Panc1 (cell line): Measurements from ENCODE around the gene CXCL1. TPM values are rescaled to one million over a fixed set of nuclear protein-coding genes. Genes with fewer than 3 reads are reported as not detected.

Experiments
- ATAC-seq: fragments of 200-7000 bp; cut with Tn5 transposase; 2 replicates; pipeline ENCODE4 v1.9.1; 2020; ENCODE audit warnings: mild to moderate bottlenecking, moderate library complexity
- BruUV-seq: library from RNA; stranded (reverse); fragments of 400-500 nt; replicated peaks from 2 replicates; lab custom pipeline; 2021; lab: Mats Ljungman, UMichigan
- CTCF ChIA-PET: fragments of 300-600 bp; sonication (Branson Sonifier 250); formaldehyde crosslinking; loops from one replicate; lab custom pipeline; 2022; ENCODE audit warnings: antibody characterized with exemption; lab: Charles Lee
- POLR2A ChIA-PET: fragments of 300-600 bp; sonication (Branson Sonifier 250); formaldehyde crosslinking; loops from one replicate; lab custom pipeline; 2022; ENCODE audit warnings: antibody characterized with exemption; lab: Charles Lee
- DNase-seq: peaks from one replicate; pipeline ENCODE4 v3.0.0-alpha.2; 2010; ENCODE audit warnings: low read depth, low spot score
- H3K27ac ChIP-seq: 2 replicates; pipeline ENCODE4 v1.5.1; 2011; ENCODE audit warnings: mild to moderate bottlenecking, low read length, inconsistent platforms
- H3K27me3 ChIP-seq: fragments of 200-500 bp; sonication (Bioruptor generic); 2 replicates; pipeline ENCODE4 v1.6.0; 2014; ENCODE audit warnings: low read length, inconsistent platforms; ENCODE audit not compliant: control insufficient read depth, insufficient read depth
- H3K36me3 ChIP-seq: fragments of 200-500 bp; sonication (Bioruptor generic); 2 replicates; pipeline ENCODE4 v1.5.1; 2014; ENCODE audit warnings: inconsistent platforms, mild to moderate bottlenecking, low read length, moderate library complexity; ENCODE audit not compliant: control insufficient read depth, insufficient read depth
- H3K4me1 ChIP-seq: 2 replicates; pipeline ENCODE4 v1.5.1; 2011; ENCODE audit warnings: inconsistent platforms, mild to moderate bottlenecking, low read length, moderate library complexity; ENCODE audit not compliant: control insufficient read depth, insufficient read depth
- H3K4me3 ChIP-seq, 2 experiments: 2 replicates each; pipeline ENCODE4 v1.5.1; 2011 to 2012; ENCODE audit warnings: low read depth in 2 of 2, low read length in 2 of 2, mild to moderate bottlenecking in 2 of 2, inconsistent platforms in 1 of 2, moderate library complexity in 1 of 2
- H3K9me3 ChIP-seq: fragments of 200-500 bp; sonication (Bioruptor generic); 2 replicates; pipeline ENCODE4 v1.5.1; 2014; ENCODE audit warnings: low read depth, mild to moderate bottlenecking, inconsistent platforms, low read length, moderate library complexity; ENCODE audit not compliant: control insufficient read depth, insufficient read depth
- POLR2AphosphoS5 ChIP-seq: IDR thresholded peaks from 2 replicates; pipeline ENCODE4 v1.6.1; 2012; ENCODE audit warnings: mild to moderate bottlenecking, low read depth, low read length, moderate library complexity
- SIN3A ChIP-seq: IDR thresholded peaks from 2 replicates; pipeline ENCODE4 v1.6.1; 2012; ENCODE audit warnings: low read depth, mild to moderate bottlenecking, low read length, moderate library complexity, borderline replicate concordance; ENCODE audit not compliant: insufficient read depth
- TCF7L2 ChIP-seq: IDR thresholded peaks from 2 replicates; pipeline ENCODE4 v1.6.1; 2011; ENCODE audit warnings: mild to moderate bottlenecking, low read depth, low read length, inconsistent platforms
- in situ Hi-C: cut with HindIII; loops from 2 replicates; pipeline ENCODE4 v1.10.0; 2016; ENCODE audit warnings: low sequenced_read_pairs, low pct_unique_long_range_greater_than_20kb
- intact Hi-C: fragments of 100-400 bp; cut with micrococcal nuclease; formaldehyde crosslinking; loops from one replicate; pipeline ENCODE4 v1.10.0; 2022; ENCODE audit not compliant: unreplicated experiment
- total RNA-seq: library from RNA; stranded (reverse); gene quantifications from one replicate; pipeline ENCODE4 v1.2.1, GENCODE V29; 2021; ENCODE audit not compliant: unreplicated experiment
- TF ChIP-seq, protein P1 (sequence below): fragments of 450-650 bp; IDR thresholded peaks from 2 replicates; pipeline ENCODE4 v1.5.1; 2017; ENCODE audit warnings: mild to moderate bottlenecking
- TF ChIP-seq, protein P2 (sequence below), 2 experiments: IDR thresholded peaks; 2 replicates each; pipeline ENCODE4 v1.6.1; 2011 to 2012; ENCODE audit warnings: low read depth in 2 of 2, control low read depth in 1 of 2, low read length in 1 of 2, mild to moderate bottlenecking in 1 of 2, moderate library complexity in 1 of 2; ENCODE audit not compliant: insufficient read depth in 1 of 2

CXCL1 gene
- total RNA-seq, 1 experiment from 2014 or later, result 12.8 TPM

DNA sequence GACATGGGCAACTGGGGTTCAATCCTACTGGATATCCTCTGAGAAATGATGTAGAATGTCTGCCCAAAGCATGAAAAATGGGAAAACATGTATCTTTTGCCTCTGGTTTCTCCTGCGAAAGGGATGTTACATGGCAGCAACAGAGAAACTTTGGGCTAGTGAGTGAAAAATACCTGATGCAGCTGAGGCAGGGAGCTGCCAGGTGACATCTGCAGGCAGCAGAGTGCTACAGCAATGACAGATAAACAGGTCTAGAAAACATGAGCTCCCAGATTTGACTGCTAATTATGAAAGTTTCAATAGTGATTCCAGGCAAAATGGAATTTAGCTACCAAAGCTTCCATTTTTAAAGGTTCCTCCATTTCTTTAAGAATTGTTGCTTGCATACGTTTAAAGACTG is 4.8 kb upstream of the CXCL1 start:
- peaks cover 5% of the 10 kb centered on the region for H3K4me1 ChIP-seq
- in situ Hi-C loops (no loop called here), intact Hi-C loops (no loop called here)
- H3K9me3 ChIP-seq, result no peaks in the 10 kb centered on the region
- TF ChIP-seq POLR2AphosphoS5, result no peak
- TF ChIP-seq, protein P1, sequence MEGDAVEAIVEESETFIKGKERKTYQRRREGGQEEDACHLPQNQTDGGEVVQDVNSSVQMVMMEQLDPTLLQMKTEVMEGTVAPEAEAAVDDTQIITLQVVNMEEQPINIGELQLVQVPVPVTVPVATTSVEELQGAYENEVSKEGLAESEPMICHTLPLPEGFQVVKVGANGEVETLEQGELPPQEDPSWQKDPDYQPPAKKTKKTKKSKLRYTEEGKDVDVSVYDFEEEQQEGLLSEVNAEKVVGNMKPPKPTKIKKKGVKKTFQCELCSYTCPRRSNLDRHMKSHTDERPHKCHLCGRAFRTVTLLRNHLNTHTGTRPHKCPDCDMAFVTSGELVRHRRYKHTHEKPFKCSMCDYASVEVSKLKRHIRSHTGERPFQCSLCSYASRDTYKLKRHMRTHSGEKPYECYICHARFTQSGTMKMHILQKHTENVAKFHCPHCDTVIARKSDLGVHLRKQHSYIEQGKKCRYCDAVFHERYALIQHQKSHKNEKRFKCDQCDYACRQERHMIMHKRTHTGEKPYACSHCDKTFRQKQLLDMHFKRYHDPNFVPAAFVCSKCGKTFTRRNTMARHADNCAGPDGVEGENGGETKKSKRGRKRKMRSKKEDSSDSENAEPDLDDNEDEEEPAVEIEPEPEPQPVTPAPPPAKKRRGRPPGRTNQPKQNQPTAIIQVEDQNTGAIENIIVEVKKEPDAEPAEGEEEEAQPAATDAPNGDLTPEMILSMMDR, result peak; percentile 71
- no TSS peak for BruUV-seq
- H3K4me3 ChIP-seq, result no peak overlapping the region
- H3K27me3 ChIP-seq, result no peaks in the 10 kb centered on the region
- POLR2A ChIA-PET, result no interaction called here
- H3K27ac ChIP-seq, result peak overlapping the region; percentile 54; the same call in 1 of the 2 replicates
- H3K36me3 ChIP-seq, result no peaks in the 10 kb centered on the region
- CTCF ChIA-PET, result interaction anchor here (0.7 to 0.9 kb wide), 2 partner anchors 9 to 11 kb away, joined by 3 to 5 read pairs; partner anchors contain the start of gene PF4V1
- DNase-seq, result no peak
- ATAC-seq, result no peak

DNA sequence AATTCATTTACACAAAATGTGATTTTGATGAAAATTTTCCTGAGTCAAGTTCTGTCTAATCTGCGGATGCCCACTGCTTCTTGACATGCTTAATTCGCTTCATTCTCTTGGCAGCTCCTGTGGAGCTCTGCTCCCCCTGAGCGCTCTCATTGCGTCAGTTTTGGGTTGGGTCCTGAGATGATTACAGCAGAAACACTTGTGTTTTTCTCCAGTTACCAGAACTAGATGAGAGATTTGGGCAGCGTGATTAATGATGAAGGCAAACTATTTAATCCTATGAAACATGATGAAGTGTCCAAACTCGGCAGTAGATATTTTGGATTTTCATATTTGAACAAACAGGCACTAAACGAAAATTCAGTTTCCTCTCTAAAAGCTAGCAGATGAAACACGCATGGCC is 4.2 kb upstream of the CXCL1 start:
- Histone ChIP-seq H3K4me1 (peaks cover 5% of the 10 kb centered on the region), H3K9me3 (no peaks in the 10 kb centered on the region), H3K27me3 (no peaks in the 10 kb centered on the region), H3K36me3 (no peaks in the 10 kb centered on the region), H3K4me3 (no peak overlapping the region), H3K27ac (no peak overlapping the region; the same call in 1 of the 2 replicates)
- ChIA-PET POLR2A (no interaction called here), CTCF (interaction anchor here (0.7 to 0.9 kb wide), 2 partner anchors 9 to 12 kb away, joined by 3 to 5 read pairs; partner anchors contain the start of gene PF4V1)
- BruUV-seq, result no TSS peak
- no peak for ATAC-seq
- in situ Hi-C loops, result no loop called here
- intact Hi-C loops, result loop anchor here (5.0 kb wide), 1 partner anchor 203 kb away; no protein-coding TSS in a partner anchor
- no peak for DNase-seq
- TF ChIP-seq, protein P1, result no peak
- TF ChIP-seq POLR2AphosphoS5, result no peak
- no peak for TF ChIP-seq SIN3A
- TF ChIP-seq, protein P2, sequence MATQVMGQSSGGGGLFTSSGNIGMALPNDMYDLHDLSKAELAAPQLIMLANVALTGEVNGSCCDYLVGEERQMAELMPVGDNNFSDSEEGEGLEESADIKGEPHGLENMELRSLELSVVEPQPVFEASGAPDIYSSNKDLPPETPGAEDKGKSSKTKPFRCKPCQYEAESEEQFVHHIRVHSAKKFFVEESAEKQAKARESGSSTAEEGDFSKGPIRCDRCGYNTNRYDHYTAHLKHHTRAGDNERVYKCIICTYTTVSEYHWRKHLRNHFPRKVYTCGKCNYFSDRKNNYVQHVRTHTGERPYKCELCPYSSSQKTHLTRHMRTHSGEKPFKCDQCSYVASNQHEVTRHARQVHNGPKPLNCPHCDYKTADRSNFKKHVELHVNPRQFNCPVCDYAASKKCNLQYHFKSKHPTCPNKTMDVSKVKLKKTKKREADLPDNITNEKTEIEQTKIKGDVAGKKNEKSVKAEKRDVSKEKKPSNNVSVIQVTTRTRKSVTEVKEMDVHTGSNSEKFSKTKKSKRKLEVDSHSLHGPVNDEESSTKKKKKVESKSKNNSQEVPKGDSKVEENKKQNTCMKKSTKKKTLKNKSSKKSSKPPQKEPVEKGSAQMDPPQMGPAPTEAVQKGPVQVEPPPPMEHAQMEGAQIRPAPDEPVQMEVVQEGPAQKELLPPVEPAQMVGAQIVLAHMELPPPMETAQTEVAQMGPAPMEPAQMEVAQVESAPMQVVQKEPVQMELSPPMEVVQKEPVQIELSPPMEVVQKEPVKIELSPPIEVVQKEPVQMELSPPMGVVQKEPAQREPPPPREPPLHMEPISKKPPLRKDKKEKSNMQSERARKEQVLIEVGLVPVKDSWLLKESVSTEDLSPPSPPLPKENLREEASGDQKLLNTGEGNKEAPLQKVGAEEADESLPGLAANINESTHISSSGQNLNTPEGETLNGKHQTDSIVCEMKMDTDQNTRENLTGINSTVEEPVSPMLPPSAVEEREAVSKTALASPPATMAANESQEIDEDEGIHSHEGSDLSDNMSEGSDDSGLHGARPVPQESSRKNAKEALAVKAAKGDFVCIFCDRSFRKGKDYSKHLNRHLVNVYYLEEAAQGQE (IDR thresholded peaks at IDR 0.05; ENCODE audit: insufficient read depth in 1 of 2, low read depth in 2 of 2, low read length in 1 of 2), result no peak
- no peak for TF ChIP-seq TCF7L2
